PC-9 (cell line): ENCODE results near the gene EXOC4.

Experiments
- CTCF ChIP-seq: fragments of 200-600 bp; sonication (generic); conservative IDR thresholded peaks from 2 replicates; pipeline ENCODE4 v1.6.1; 2017; ENCODE audit warnings: mixed run types, antibody characterized with exemption, mild to moderate bottlenecking, moderate library complexity
- EZH2 ChIP-seq: fragments of 200-600 bp; sonication (generic); IDR thresholded peaks from 2 replicates; pipeline ENCODE4 v1.8.0; 2017; ENCODE audit warnings: antibody characterized with exemption, low read depth

DNA sequence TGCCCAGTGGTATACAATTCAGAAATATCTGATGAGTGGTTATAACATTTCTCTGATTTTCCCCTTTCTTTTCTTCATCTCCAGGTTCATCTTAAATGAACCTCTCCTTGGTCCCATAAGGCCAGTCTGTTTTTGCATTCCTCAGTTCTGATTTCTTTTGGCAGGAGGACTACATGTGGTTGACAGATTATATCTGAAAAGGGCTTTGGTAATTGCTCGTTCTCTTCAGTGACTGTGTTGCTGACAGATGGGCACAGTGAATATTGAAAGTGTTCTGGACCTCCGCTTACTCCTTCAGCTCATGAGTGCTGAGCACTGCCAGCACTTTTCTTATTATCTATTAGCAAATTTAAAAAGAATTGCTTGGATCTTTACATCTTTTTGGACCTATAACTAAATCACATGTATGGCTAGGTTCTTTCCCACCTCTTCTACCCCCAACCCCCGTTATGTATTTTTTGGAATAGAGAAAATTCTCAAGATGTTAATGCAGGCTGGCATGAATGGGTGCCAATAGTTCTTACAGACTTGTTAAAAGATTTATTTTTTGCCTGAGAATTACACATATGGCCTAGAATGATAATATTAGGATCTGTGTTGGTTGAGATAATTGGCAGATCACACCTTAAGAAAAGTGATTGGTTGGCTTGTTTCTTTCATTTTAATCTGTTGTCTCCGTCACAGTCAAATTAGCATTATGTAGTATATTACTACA, 323.0 kb downstream of the EXOC4 start:
- TF ChIP-seq CTCF, result no peak
- TF ChIP-seq EZH2, result no peak
